NCI-H2171 treated with DMSO at 0.1 percent for 48 hours (cell line): Measurements from ENCODE around the gene LRWD1.
"Not testable (repeated sequence)": the region's sequence is repeated elsewhere in the genome, so short reads cannot be mapped to it uniquely, and the experiment has no call there.

Experiments
- DNase-seq: peaks from one replicate; lab custom pipeline; 2025; lab: John Stamatoyannopoulos, UW

The LRWD1 gene

GRCh38 chr7:102444961-102445673 is 19.7 kb upstream of the LRWD1 start:
- no peak for DNase-seq

GRCh38 chr7:102445674-102446071 is 19.1 kb upstream of the LRWD1 start:
- DNase-seq: no peak

- no peak for DNase-seq
These were observed 18.2 kb upstream of the LRWD1 start for GRCh38 chr7:102446387-102447156.

GRCh38 chr7:102447311-102447710 is 17.5 kb upstream of the LRWD1 start:
- no peak for DNase-seq

DNA sequence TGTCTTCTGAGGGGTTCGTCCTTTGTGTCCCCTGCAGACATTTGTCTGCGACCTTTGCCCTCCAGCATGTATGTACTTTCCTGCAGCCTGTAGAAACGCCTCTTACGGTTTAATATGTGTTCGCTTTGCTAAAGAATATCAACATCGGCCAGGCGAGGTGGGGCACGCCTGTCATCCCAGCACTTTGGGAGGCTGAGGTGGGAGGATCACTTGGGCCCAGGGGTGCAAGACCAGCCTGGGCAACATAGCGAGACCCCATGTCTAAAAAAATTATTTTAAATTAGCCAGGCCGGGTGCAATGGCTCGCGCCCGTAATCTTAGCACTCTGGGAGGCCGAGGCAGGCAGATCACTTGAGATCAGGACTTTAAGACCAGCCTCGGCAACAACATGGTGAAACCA is 15.6 kb upstream of the LRWD1 start:
- DNase-seq: no peak

DNA sequence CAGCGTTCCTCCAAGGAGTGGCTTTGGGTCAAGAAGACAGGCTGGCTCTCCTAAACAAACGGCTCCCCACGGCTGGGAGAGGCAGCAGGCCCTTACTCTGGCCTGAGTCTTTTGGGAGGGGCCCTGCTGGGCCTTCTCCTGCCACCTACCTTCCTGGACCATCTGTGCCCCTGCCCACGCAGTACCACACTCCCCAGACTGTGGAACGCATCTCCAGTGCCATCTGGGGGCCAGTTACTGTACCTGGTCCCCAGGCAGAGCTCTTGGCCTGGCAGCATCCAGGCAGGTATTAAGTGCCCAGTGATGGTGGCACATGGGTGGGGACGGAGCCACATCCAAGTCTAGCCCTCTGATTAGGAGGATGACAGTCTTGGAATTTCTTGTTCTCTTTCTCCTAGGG is 14.5 kb upstream of the LRWD1 start:
- DNase-seq: peak; percentile 6

DNA sequence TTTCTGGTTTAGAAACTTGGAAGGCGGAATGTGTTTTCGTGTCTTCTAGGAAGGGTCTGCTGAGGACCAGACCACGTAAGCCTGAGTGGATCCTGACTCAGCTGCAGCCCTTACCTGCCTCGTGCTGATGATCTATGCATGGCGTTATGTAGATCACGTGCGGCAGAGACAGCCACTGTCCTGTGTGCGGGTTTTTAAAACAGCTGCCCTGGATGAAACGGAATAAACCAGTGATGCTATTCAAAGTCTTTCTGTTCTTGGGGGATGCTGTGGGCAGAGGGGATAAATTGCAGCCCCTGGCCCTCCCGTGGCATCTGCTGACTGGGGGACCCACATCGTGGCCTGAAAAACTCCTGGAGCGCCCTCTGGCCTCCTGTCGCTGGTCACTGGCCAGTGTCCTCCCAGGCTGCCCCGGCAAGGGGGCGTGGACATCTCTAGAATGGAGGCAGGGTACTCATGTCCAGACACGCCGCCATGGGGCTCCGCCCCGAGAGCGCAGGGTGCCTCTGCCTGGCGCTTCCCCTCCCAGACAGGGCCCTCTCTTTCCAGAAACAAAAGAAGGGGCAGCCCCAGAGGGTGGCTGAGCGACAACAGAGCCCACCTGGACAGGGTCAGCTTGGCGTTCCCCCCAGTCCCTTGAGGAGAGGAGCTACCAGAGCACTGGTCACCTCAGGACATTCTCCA is 13.3 kb upstream of the LRWD1 start:
- DNase-seq: peak; percentile 59

GRCh38 chr7:102452451-102452850 is 12.3 kb upstream of the LRWD1 start:
- no peak for DNase-seq

DNA sequence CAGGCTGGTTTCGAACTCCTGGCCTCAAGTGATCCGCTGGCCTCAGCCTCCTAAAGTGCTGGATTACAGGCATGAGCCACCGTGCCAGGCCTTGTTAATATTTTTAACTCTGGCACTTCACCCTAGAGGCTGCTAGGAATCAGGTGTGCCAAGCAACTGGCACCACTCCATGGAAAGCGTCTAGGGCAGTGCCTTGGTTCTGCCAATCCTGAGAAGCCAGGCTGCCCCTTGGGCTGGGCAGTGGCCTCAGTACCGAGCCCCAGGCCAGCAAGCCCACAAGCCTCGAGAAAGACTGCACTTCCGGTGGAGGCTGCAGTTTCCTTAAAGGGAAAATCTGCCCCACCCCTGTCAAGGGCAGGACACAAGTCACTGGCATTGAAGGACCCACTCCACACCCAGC is 11.5 kb upstream of the LRWD1 start:
- no peak for DNase-seq

DNA sequence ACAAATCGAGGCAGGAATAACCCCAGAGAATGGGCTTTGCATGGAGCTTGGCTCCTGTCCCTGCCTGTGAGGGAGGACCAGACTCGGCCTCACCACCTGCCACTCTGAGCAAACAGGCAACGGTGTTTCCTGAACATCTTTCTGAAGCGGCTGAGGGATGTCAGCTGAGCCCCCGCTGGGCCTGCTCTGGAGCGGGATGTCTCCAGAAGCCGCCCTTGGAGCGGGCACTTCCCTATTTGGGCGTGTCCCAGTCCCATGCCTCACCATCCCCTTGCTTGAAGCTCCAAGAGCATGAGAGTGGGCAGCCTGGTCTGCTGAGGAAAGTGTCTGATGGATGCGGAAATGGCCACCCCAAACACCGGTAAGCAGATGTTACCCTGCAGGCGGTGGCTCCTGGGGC is 10.3 kb upstream of the LRWD1 start:
- DNase-seq: peak; percentile 70

DNA sequence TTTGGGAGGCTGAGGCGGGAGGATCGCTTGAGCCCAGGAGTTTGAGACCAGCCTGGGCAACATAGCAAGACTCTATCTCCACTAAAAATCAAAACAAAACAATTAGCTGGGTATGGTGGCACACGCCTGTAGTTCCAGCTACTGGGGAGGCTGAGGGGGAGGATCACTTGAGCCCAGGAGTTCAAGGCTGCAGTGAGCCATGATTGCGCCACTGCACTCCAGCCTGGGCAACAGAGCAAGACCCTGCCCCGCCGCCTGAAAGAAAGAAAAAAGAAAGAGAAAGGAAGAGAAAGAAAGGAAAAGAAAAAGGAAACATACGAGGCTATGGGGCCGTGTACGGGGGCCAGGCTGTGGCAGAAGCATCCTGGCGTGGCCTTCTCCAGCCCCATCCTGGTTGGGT is 9.9 kb upstream of the LRWD1 start:
- not testable (repeated sequence) for DNase-seq

DNA sequence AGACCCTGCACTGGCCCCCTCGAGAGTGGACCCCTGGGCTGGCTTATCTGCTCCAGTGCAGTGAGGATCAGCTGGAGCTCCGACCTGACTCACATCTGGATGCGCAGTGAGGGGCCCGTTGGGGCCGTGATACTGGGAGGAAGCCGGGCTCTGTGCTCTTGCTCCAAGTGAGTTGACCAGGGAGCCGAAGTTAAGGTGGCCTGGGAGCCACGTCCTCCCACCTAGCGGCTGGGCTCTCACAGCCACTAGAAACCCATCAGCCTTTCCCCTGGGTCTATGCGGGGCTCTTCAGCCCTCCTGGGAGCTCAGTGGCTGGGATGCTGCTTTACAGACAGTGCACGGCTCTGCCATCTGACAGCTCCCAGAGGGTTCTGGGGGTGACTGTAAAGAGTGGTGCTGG is 9.2 kb upstream of the LRWD1 start:
- no peak for DNase-seq

DNA sequence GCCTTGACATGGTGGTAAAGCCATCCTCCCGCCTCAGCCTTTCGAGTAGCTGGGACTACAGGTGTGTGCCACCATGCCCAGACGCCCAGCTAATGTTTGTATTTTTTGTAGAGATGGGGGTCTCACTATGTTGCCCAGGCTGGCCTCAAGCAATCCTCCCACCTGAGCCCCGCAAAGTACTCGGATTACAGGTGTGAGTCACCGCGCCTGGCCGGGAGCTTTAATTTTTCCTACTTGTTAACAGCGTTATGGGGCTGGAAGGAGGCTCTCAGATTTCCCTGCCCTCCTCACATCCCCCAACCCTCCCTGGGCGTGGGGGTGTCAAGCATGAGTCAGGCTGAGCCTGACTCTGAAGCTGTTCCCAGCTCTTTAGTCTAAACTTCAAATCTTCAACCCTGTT is 8.5 kb upstream of the LRWD1 start:
- DNase-seq: peak; percentile 39

- no peak for DNase-seq
These were observed 7.3 kb upstream of the LRWD1 start for GRCh38 chr7:102457352-102457924.

DNA sequence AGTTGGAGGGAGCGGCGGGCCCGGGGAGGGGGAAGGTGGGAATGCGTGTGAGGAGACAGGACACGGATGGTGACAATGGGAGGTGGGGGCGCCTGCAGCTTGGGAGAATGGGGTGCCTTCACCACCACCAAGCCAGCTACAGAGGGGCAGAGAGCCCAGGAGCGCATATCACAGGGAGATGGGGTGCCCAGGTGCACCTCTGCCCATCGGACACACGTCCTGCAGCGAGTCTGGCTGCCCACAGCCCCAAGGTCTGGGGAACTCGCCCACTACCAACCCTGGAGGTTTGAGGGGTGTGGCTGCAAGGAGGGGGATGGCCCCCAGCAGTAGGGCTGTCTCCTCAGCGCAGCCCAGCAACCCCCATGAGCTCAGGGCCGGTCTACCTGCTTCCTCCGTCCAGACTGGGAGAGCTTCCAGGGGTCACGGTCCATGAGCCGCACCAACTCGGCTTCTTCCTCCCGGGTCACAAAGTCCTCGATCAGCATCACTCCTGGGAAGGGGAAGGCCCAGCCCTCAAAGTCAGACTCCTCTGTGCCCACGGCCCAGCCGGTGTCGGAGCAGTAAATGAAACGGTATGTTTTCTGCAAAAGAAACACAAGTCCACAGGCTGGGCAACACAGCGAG is 5.5 kb upstream of the LRWD1 start:
- DNase-seq: no peak

DNA sequence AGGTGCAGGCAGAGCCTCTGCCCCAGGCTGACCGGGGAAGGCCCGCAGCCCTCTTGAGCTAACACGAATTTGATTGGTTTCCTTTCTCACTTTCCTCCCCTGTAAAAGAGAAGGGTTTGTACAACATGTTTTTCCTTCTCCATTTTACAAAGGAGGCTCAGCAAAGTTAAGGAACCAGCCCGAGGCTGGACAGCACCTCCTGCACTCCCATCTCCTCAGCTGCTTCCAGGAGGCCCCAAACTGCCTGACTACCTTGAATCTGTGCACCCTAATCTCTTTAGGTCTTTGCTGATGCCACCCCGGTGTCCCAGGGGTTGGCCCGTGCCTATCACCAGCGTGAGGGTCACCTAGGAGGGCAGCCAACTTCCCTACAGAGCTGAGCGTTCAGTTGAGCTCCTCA is 4.3 kb upstream of the LRWD1 start:
- DNase-seq: no peak

DNA sequence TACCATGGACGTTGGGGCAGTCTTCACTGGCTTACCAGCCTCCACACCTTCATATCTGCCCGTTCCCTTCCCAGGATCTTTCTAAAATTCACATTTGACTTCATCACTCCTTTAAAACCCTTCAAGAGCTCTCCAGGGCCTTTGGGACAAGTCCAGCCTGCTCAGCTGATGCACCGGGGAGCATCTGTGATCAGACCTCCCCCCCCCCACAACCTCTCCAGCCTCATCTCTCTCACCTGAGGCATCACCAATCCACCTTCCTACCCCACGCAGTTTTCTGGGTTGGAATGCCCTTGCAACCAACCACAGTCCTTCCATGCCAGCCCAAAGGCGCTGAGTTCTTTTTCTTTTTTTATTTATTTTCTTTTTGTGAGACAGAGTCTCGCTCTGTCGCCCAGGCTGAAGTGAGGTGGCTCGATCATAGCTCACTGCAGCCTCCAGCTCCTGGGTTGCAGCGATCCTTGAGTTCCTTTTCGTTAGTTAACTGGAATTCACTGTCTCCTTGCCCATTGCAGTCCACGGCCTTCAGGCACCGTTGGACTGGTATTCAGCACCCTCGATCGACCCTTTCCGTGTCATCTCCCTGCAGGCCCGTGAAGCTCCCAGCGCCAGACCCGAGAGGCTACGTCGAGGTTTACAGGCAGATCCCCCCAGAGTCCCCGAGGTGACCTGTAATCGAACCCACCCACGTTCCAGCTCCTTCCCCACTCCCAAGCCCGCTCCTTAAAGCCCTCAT is 775 bp upstream of the LRWD1 start:
- no peak for DNase-seq

- DNase-seq: no peak
These were observed 1.3 kb downstream of the LRWD1 start for GRCh38 chr7:102466097-102466496.

GRCh38 chr7:102467581-102468477 is 3.0 kb downstream of the LRWD1 start:
- DNase-seq: no peak
